Measurements from ENCODE around the gene CAMSAP1. TPM values are rescaled to one million over a fixed set of nuclear protein-coding genes. Genes with fewer than 3 reads are reported as not detected.

Gene CAMSAP1
- total and polyA plus RNA-seq, 7 donors: 2.3 to 37.7 (median 19.4) TPM

GRCh38 chr9:135794057-135794335 lies 113.3 kb downstream of the CAMSAP1 start:
- no peak for TF ChIP-seq EP300 (IDR thresholded peaks at IDR 0.05)
- TF ChIP-seq POLR2AphosphoS5 (IDR thresholded peaks at IDR 0.05): no peak
- TF ChIP-seq CTCF (IDR thresholded peaks at IDR 0.05): no peak
- TF ChIP-seq POLR2A (IDR thresholded peaks at IDR 0.05): no peak
- Histone ChIP-seq H3K4me3 (no peak overlapping the region), H3K36me3 (no peaks in the 10 kb centered on the region), H3K27me3 (no peaks in the 10 kb centered on the region), H3K4me1 (no peaks in the 10 kb centered on the region), H3K9me3 (no peaks in the 10 kb centered on the region), H3K27ac (no peak overlapping the region)
- no peak for DNase-seq
- intact Hi-C loops (cut with DNase I): no loop called here
- 76 to 86% methylated on average over 7 of the region's 7 CpGs for WGBS, 2 donors

- H3K9me3 ChIP-seq: no peaks in the 10 kb centered on the region
- H3K36me3 ChIP-seq: no peaks in the 10 kb centered on the region
- intact Hi-C loops (cut with DNase I): no loop called here
- no peak overlapping the region for H3K27ac ChIP-seq
- TF ChIP-seq POLR2AphosphoS5 (IDR thresholded peaks at IDR 0.05): no peak
- no peak for TF ChIP-seq EP300 (IDR thresholded peaks at IDR 0.05)
- no peak for TF ChIP-seq POLR2A (IDR thresholded peaks at IDR 0.05)
- no peak for TF ChIP-seq CTCF (IDR thresholded peaks at IDR 0.05)
- no peak for DNase-seq
- H3K4me3 ChIP-seq: no peak overlapping the region
- H3K27me3 ChIP-seq: no peaks in the 10 kb centered on the region
- 77 to 83% methylated on average over 16 of the region's 16 CpGs for WGBS, 2 donors
- no peaks in the 10 kb centered on the region for H3K4me1 ChIP-seq
Measured at GRCh38 chr9:135793221-135794056, 113.9 kb downstream of the CAMSAP1 start.

- intact Hi-C loops (cut with DNase I): no loop called here
- H3K27me3 ChIP-seq: peaks cover 0 to 5% (median 0%) of the 10 kb centered on the region in 3 donors
- no peaks in the 10 kb centered on the region for H3K9me3 ChIP-seq
- H3K27ac ChIP-seq: no peak overlapping the region
- no peaks in the 10 kb centered on the region for H3K36me3 ChIP-seq
- DNase-seq: no peak
- no peak overlapping the region for H3K4me3 ChIP-seq
- no peaks in the 10 kb centered on the region for H3K4me1 ChIP-seq
- no peak for TF ChIP-seq CTCF (IDR thresholded peaks at IDR 0.05)
- no peak for TF ChIP-seq POLR2AphosphoS5 (IDR thresholded peaks at IDR 0.05)
- no peak for TF ChIP-seq EP300 (IDR thresholded peaks at IDR 0.05)
- no peak for TF ChIP-seq POLR2A (IDR thresholded peaks at IDR 0.05)
- WGBS, 2 donors: 63 to 79% methylated on average over 31 of the region's 31 CpGs
Measured at GRCh38 chr9:135792268-135793128, 114.8 kb downstream of the CAMSAP1 start.

GRCh38 chr9:135791431-135792267 lies 115.7 kb downstream of the CAMSAP1 start:
- peaks cover 0 to 7% (median 0%) of the 10 kb centered on the region in 3 donors for H3K27me3 ChIP-seq
- intact Hi-C loops (cut with DNase I): no loop called here
- no peak for DNase-seq

More at GRCh38 chr9:135791431-135792267, 115.7 kb downstream of the CAMSAP1 start:
- Histone ChIP-seq H3K9me3 (no peaks in the 10 kb centered on the region), H3K36me3 (no peaks in the 10 kb centered on the region), H3K27ac (no peak overlapping the region), H3K4me3 (no peak overlapping the region), H3K4me1 (no peaks in the 10 kb centered on the region)
- WGBS, 2 donors: 78 to 79% methylated on average over 35 of the region's 35 CpGs
- TF ChIP-seq EP300 (IDR thresholded peaks at IDR 0.05) (no peak), POLR2AphosphoS5 (IDR thresholded peaks at IDR 0.05) (no peak), POLR2A (IDR thresholded peaks at IDR 0.05) (no peak), CTCF (IDR thresholded peaks at IDR 0.05) (no peak)
